Epithelial cell of esophagus (primary cell): ENCODE results near the gene MACROD2.

Experiments used
- DNase-seq: peaks from one replicate; pipeline ENCODE4 v3.0.0; 2010; ENCODE audit warnings: low read depth
- H3K4me3 ChIP-seq: 2 replicates; pipeline ENCODE4 v1.5.1; 2011; ENCODE audit warnings: mild to moderate bottlenecking, low read length, control low read depth
- CTCF ChIP-seq: IDR thresholded peaks from 2 replicates; pipeline ENCODE4 v1.5.1; 2011; ENCODE audit warnings: low read depth, mild to moderate bottlenecking, low read length, control low read depth, inconsistent platforms; ENCODE audit not compliant: insufficient read depth; ENCODE audit errors: missing control alignments

Gene MACROD2

GRCh38 chr20:15162079-15162647 is 1166.8 kb downstream of the MACROD2 start:
- TF ChIP-seq CTCF, result no peak
- DNase-seq, result no peak
- H3K4me3 ChIP-seq, result no peak overlapping the region

GRCh38 chr20:15163632-15164031 is 1168.3 kb downstream of the MACROD2 start:
- DNase-seq, result no peak
- TF ChIP-seq CTCF, result no peak
- no peak overlapping the region for H3K4me3 ChIP-seq

- TF ChIP-seq CTCF, result no peak
- H3K4me3 ChIP-seq, result no peak overlapping the region
- no peak for DNase-seq
Observed at GRCh38 chr20:15164726-15165125, 1169.4 kb downstream of the MACROD2 start.

- no peak for TF ChIP-seq CTCF
- DNase-seq, result no peak
- no peak overlapping the region for H3K4me3 ChIP-seq
Observed at GRCh38 chr20:15166744-15167143, 1171.4 kb downstream of the MACROD2 start.

GRCh38 chr20:15171016-15171415 is 1175.7 kb downstream of the MACROD2 start:
- no peak for TF ChIP-seq CTCF
- H3K4me3 ChIP-seq, result no peak overlapping the region
- DNase-seq, result no peak

GRCh38 chr20:15176929-15177328 is 1181.6 kb downstream of the MACROD2 start:
- no peak for DNase-seq
- no peak for TF ChIP-seq CTCF
- no peak overlapping the region for H3K4me3 ChIP-seq

- no peak for DNase-seq
- no peak for TF ChIP-seq CTCF
- H3K4me3 ChIP-seq, result no peak overlapping the region
Observed at GRCh38 chr20:15178581-15178980, 1183.3 kb downstream of the MACROD2 start.
